Measurements from ENCODE around the gene PHKB. TPM values are rescaled to one million over a fixed set of nuclear protein-coding genes. Genes with fewer than 3 reads are reported as not detected.
"Not testable (repeated sequence)": the region's sequence is repeated elsewhere in the genome, so short reads cannot be mapped to it uniquely, and the experiment has no call there.

The PHKB gene
- total and polyA plus RNA-seq, 7 experiments from 2014 or later = 23.9 to 82.9 (median 48.9) TPM

- H3K27ac Mint-ChIP-seq; H3K4me3 Mint-ChIP-seq; H3K27me3 Mint-ChIP-seq; DNase-seq; CTCF ChIA-PET; H3K4me1 ChIP-seq (ENCODE audit: control insufficient read depth in 2 of 2, insufficient read depth in 2 of 2, low read length in 2 of 2); H3K27me3 ChIP-seq (ENCODE audit: control insufficient read depth in 2 of 2, insufficient read depth in 2 of 2, low read length in 2 of 2); intact Hi-C loops (cut with micrococcal nuclease); H3K4me3 ChIP-seq (ENCODE audit: low read length); POLR2A ChIA-PET; H3K36me3 ChIP-seq (ENCODE audit: control insufficient read depth in 2 of 3, insufficient read depth in 3 of 3, low read length in 3 of 3); ATAC-seq; H3K27ac ChIP-seq (ENCODE audit: low read depth, low read length): not testable (repeated sequence)
- peaks cover 0 to 20% (median 0%) of the 10 kb centered on the region in 3 experiments for H3K9me3 ChIP-seq (ENCODE audit: control insufficient read depth in 2 of 3, low read length in 3 of 3)
- Mint-ChIP-seq H3K9me3 (peaks cover 11 to 94% (median 52%) of the 10 kb centered on the region in 11 donors), H3K36me3 (peaks cover 32 to 93% (median 78%) of the 10 kb centered on the region in 5 donors), H3K4me1 (peaks cover 2 to 12% (median 5%) of the 10 kb centered on the region in 7 donors)
Observed at GRCh38 chr16:47541135-47541534, 80.0 kb downstream of the PHKB start.

- ATAC-seq, POLR2A ChIA-PET: not testable (repeated sequence)
- peaks cover 35 to 88% (median 71%) of the 10 kb centered on the region in 5 donors for H3K36me3 Mint-ChIP-seq
Observed at GRCh38 chr16:47544255-47544654, 83.1 kb downstream of the PHKB start.

DNA sequence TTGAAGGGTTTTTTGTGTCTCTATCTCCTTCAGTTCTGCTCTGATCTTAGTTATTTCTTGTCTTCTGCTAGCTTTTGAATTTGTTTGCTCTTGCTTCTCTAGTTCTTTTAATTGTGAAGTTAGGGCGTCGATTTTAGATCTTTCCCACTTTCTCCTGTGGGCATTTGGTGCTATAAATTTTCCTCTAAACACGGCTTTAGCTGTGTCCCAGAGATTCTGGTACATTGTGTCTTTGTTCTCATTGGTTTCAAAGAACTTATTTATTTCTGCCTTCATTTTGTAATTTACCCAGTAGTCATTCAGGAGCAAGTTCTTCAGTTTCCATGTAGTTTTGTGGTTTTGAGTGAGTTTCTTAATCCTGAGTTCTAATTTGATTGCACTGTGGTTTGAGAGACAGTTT is 90.1 kb downstream of the PHKB start:
- CTCF ChIA-PET; DNase-seq; H3K27me3 ChIP-seq (ENCODE audit: control insufficient read depth in 2 of 2, insufficient read depth in 2 of 2, low read length in 2 of 2); POLR2A ChIA-PET; ATAC-seq; H3K4me3 ChIP-seq (ENCODE audit: low read length); H3K27ac Mint-ChIP-seq; H3K4me1 ChIP-seq (ENCODE audit: control insufficient read depth in 2 of 2, insufficient read depth in 2 of 2, low read length in 2 of 2); H3K27me3 Mint-ChIP-seq; H3K27ac ChIP-seq (ENCODE audit: low read depth, low read length); intact Hi-C loops (cut with micrococcal nuclease); H3K4me1 Mint-ChIP-seq: not testable (repeated sequence)
- Mint-ChIP-seq H3K36me3 (peaks cover 48 to 95% (median 86%) of the 10 kb centered on the region in 5 donors), H3K9me3 (peaks cover 0 to 76% (median 39%) of the 10 kb centered on the region in 11 donors), H3K4me3 (peak overlapping the region in 1 of 10 donors; percentile 5)
- peaks cover 0 to 15% (median 0%) of the 10 kb centered on the region in 3 experiments for H3K9me3 ChIP-seq (ENCODE audit: control insufficient read depth in 2 of 3, low read length in 3 of 3)
- H3K36me3 ChIP-seq (ENCODE audit: control insufficient read depth in 2 of 3, insufficient read depth in 3 of 3, low read length in 3 of 3) = peaks cover 0 to 46% (median 10%) of the 10 kb centered on the region in 3 experiments

More at GRCh38 chr16:47544255-47544654, 83.1 kb downstream of the PHKB start:
- H3K4me1 Mint-ChIP-seq; DNase-seq; H3K4me1 ChIP-seq (ENCODE audit: control insufficient read depth in 2 of 2, insufficient read depth in 2 of 2, low read length in 2 of 2); CTCF ChIA-PET; H3K4me3 ChIP-seq (ENCODE audit: low read length); H3K27me3 Mint-ChIP-seq; intact Hi-C loops (cut with micrococcal nuclease); H3K27ac Mint-ChIP-seq; H3K27me3 ChIP-seq (ENCODE audit: control insufficient read depth in 2 of 2, insufficient read depth in 2 of 2, low read length in 2 of 2); H3K27ac ChIP-seq (ENCODE audit: low read depth, low read length): not testable (repeated sequence)
- H3K9me3 Mint-ChIP-seq = peaks cover 5 to 87% (median 47%) of the 10 kb centered on the region in 11 donors
- Histone ChIP-seq H3K9me3 (ENCODE audit: control insufficient read depth in 2 of 3, low read length in 3 of 3) (peaks cover 0 to 18% (median 0%) of the 10 kb centered on the region in 3 experiments), H3K36me3 (ENCODE audit: control insufficient read depth in 2 of 3, insufficient read depth in 3 of 3, low read length in 3 of 3) (peaks cover 0 to 19% (median 6%) of the 10 kb centered on the region in 3 experiments)
- peak overlapping the region in 1 of 10 donors; percentile 0 for H3K4me3 Mint-ChIP-seq

GRCh38 chr16:47551767-47552166 is 90.6 kb downstream of the PHKB start:
- H3K27me3 Mint-ChIP-seq; CTCF ChIA-PET; ATAC-seq; H3K4me1 Mint-ChIP-seq; H3K4me1 ChIP-seq (ENCODE audit: control insufficient read depth in 2 of 2, insufficient read depth in 2 of 2, low read length in 2 of 2); POLR2A ChIA-PET; H3K27me3 ChIP-seq (ENCODE audit: control insufficient read depth in 2 of 2, insufficient read depth in 2 of 2, low read length in 2 of 2); H3K4me3 ChIP-seq (ENCODE audit: low read length); intact Hi-C loops (cut with micrococcal nuclease); H3K9me3 ChIP-seq (ENCODE audit: control insufficient read depth in 2 of 3, low read length in 3 of 3); DNase-seq; H3K27ac ChIP-seq (ENCODE audit: low read depth, low read length): not testable (repeated sequence)
- H3K36me3 ChIP-seq (ENCODE audit: control insufficient read depth in 2 of 3, insufficient read depth in 3 of 3, low read length in 3 of 3) = peaks cover 0 to 40% (median 10%) of the 10 kb centered on the region in 3 experiments
- H3K4me3 Mint-ChIP-seq = peak overlapping the region in 1 of 10 donors; percentile 5
- H3K9me3 Mint-ChIP-seq = peaks cover 0 to 75% (median 39%) of the 10 kb centered on the region in 11 donors
- H3K27ac Mint-ChIP-seq = peak overlapping the region in 1 of 9 donors; percentile 49
- H3K36me3 Mint-ChIP-seq = peaks cover 46 to 92% (median 87%) of the 10 kb centered on the region in 5 donors

GRCh38 chr16:47553853-47554564 is 92.9 kb downstream of the PHKB start:
- Mint-ChIP-seq H3K4me1 (peaks cover 0 to 7% (median 0%) of the 10 kb centered on the region in 7 donors), H3K27ac (no peak overlapping the region), H3K4me3 (no peak overlapping the region), H3K36me3 (peaks cover 46 to 79% (median 76%) of the 10 kb centered on the region in 5 donors), H3K27me3 (no peaks in the 10 kb centered on the region), H3K9me3 (peaks cover 0 to 60% (median 36%) of the 10 kb centered on the region in 11 donors)
- Histone ChIP-seq H3K4me3 (ENCODE audit: low read length) (no peak overlapping the region), H3K9me3 (ENCODE audit: control insufficient read depth in 2 of 3, low read length in 3 of 3) (peaks cover 0 to 6% (median 0%) of the 10 kb centered on the region in 3 experiments), H3K27ac (ENCODE audit: low read depth, low read length) (no peak overlapping the region), H3K4me1 (ENCODE audit: control insufficient read depth in 2 of 2, insufficient read depth in 2 of 2, low read length in 2 of 2) (no peaks in the 10 kb centered on the region), H3K27me3 (ENCODE audit: control insufficient read depth in 2 of 2, insufficient read depth in 2 of 2, low read length in 2 of 2) (no peaks in the 10 kb centered on the region), H3K36me3 (ENCODE audit: control insufficient read depth in 2 of 3, insufficient read depth in 3 of 3, low read length in 3 of 3) (peaks cover 0 to 31% (median 4%) of the 10 kb centered on the region in 3 experiments)
- intact Hi-C loops (cut with micrococcal nuclease) = no loop called here
- ATAC-seq (no peak), DNase-seq (no peak)
- ChIA-PET CTCF (no interaction called here), POLR2A (no interaction called here)

GRCh38 chr16:47554587-47554986 is 93.5 kb downstream of the PHKB start:
- intact Hi-C loops (cut with micrococcal nuclease); H3K27me3 Mint-ChIP-seq; CTCF ChIA-PET; H3K4me1 ChIP-seq (ENCODE audit: control insufficient read depth in 2 of 2, insufficient read depth in 2 of 2, low read length in 2 of 2); ATAC-seq; H3K9me3 ChIP-seq (ENCODE audit: control insufficient read depth in 2 of 3, low read length in 3 of 3); POLR2A ChIA-PET; H3K27ac Mint-ChIP-seq; H3K4me3 ChIP-seq (ENCODE audit: low read length); H3K27me3 ChIP-seq (ENCODE audit: control insufficient read depth in 2 of 2, insufficient read depth in 2 of 2, low read length in 2 of 2); DNase-seq; H3K27ac ChIP-seq (ENCODE audit: low read depth, low read length); H3K4me3 Mint-ChIP-seq; H3K4me1 Mint-ChIP-seq: not testable (repeated sequence)
- Mint-ChIP-seq H3K36me3 (peaks cover 46 to 76% (median 72%) of the 10 kb centered on the region in 5 donors), H3K9me3 (peaks cover 0 to 55% (median 33%) of the 10 kb centered on the region in 11 donors)
- peaks cover 0 to 31% (median 4%) of the 10 kb centered on the region in 3 experiments for H3K36me3 ChIP-seq (ENCODE audit: control insufficient read depth in 2 of 3, insufficient read depth in 3 of 3, low read length in 3 of 3)
